Measurements from ENCODE around the gene AIM2. TPM values are rescaled to one million over a fixed set of nuclear protein-coding genes. Genes with fewer than 3 reads are reported as not detected.

Gene AIM2, protein sequence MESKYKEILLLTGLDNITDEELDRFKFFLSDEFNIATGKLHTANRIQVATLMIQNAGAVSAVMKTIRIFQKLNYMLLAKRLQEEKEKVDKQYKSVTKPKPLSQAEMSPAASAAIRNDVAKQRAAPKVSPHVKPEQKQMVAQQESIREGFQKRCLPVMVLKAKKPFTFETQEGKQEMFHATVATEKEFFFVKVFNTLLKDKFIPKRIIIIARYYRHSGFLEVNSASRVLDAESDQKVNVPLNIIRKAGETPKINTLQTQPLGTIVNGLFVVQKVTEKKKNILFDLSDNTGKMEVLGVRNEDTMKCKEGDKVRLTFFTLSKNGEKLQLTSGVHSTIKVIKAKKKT
- total RNA-seq = not detected in 2 replicates

DNA sequence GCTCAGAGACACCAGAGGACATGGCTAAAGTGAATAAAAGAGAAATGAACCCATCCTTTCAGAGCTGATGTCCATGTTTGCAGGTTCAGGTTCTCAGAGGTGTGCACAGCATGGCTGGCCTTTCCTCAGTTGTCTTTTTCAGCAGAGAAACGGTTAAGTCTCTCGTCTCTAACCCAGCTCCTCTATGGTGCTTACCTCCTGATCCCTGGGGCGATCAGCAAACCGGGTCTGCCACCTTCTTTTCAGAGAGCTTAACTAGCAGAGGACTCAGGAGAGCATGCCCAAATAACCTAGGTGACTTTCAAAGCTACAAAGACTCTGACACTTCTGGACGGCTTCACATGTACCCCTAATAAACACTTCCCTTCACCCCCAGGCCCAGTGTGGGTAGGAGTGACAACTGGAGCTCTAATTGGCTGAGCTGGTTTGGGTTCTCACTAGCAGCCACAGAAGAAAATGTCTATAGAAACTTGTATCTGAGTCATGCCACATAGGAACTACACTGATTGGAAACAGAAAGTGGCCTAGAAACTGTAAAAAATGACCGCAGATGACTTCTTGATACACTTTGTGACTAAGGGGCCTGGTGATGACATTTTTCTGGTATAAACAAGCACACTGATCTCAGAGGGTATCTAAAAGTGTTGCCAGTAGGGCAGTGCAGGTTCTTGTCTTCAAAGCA, at the start of gene AIM2:
Gene AIM2, minus strand, starts transcription at position 329 of the 682 bp plus-strand sequence. CDS start 3,267 bp downstream, outside the sequence.

Other genes starting within 250 kb of the AIM2 start
- not detected in 2 replicates for gene MNDA, start 245.4 kb downstream of the AIM2 start, total RNA-seq
- gene PYHIN1, start 145.2 kb downstream of the AIM2 start, total RNA-seq = not detected in 2 replicates
- 71.9 and 107 TPM in 2 replicates for gene IFI16, start 66.9 kb downstream of the AIM2 start, total RNA-seq
- 0.28 TPM in 1 of 2 replicates, not detected in the other for gene CADM3, start 94.8 kb upstream of the AIM2 start, total RNA-seq
- not detected in 2 replicates for gene ACKR1, start 128.1 kb upstream of the AIM2 start, total RNA-seq
- not detected in 2 replicates for gene FCER1A, start 225.6 kb upstream of the AIM2 start, total RNA-seq

Measured in regular cardiac myocyte (primary cell).